HCT116 (cell line): ENCODE data around the gene SPX. TPM values are rescaled to one million over a fixed set of nuclear protein-coding genes. Genes with fewer than 3 reads are reported as not detected.
A peak's percentile ranks its signal among the peaks of the same experiment; 100 is the strongest.

ENCODE experiments used
- ATAC-seq: fragments of 200-7000 bp; cut with Tn5 transposase; 2 replicates; pipeline ENCODE4 v1.9.1; 2020; ENCODE audit warnings: mild to moderate bottlenecking, moderate library complexity
- BruUV-seq: library from RNA; stranded (reverse); fragments of 400-500 nt; replicated peaks from 2 replicates; lab custom pipeline; 2021; lab: Mats Ljungman, UMichigan
- CTCF ChIA-PET: fragments of 300-600 bp; sonication (Branson Sonifier 250); formaldehyde crosslinking; loops from one replicate; lab custom pipeline; 2021; ENCODE audit warnings: antibody characterized with exemption; lab: Charles Lee
- POLR2A ChIA-PET: fragments of 300-600, 350-600 bp; sonication (Branson Sonifier 250); formaldehyde crosslinking; loops from one replicate; lab custom pipeline; 2021; ENCODE audit warnings: antibody characterized with exemption; lab: Charles Lee
- RAD21 ChIA-PET, 2 experiments: fragments of 300-600 bp; sonication (Branson Sonifier 250); formaldehyde crosslinking; loops; one replicate each; lab custom pipeline; 2023; ENCODE audit warnings: low total read pairs in 2 of 2; ENCODE audit not compliant: uncharacterized antibody in 2 of 2, unreplicated experiment in 2 of 2, low non-redundant PET in 1 of 2; lab: Charles Lee
- DNase-seq: peaks from one replicate; pipeline ENCODE4 v3.0.0-alpha.2; 2010; ENCODE audit warnings: low read depth, low spot score
- H2AFZ ChIP-seq: fragments of 200-600 bp; shearing (Covaris generic), sonication (generic); 2 replicates; pipeline ENCODE4 v1.6.1; 2017; ENCODE audit warnings: low read depth, mixed run types, mixed read lengths, antibody characterized with exemption, low read length; ENCODE audit not compliant: poor library complexity, severe bottlenecking
- H3K27ac ChIP-seq: 2 replicates; pipeline ENCODE4 v1.5.1; 2012; ENCODE audit warnings: low read depth, low read length
- H3K27me3 ChIP-seq: fragments of 200-600 bp; sonication (generic); 2 replicates; pipeline ENCODE4 v1.6.1; 2016; ENCODE audit warnings: mixed run types, low read length, mixed read lengths; ENCODE audit not compliant: insufficient read depth
- H3K36me3 ChIP-seq, 2 experiments: fragments of 200-500 bp in 1 of 2; fragments of 200-600 bp in 1 of 2; sonication (Bioruptor generic) in 1 of 2; sonication (generic) in 1 of 2; 2 replicates each; pipeline versions ENCODE4 v1.5.1 to v1.6.1; 2014 to 2016; ENCODE audit warnings: low read length in 2 of 2, inconsistent platforms in 1 of 2, mixed read lengths in 1 of 2, mixed run types in 1 of 2; ENCODE audit not compliant: insufficient read depth in 2 of 2, control insufficient read depth in 1 of 2
- H3K4me1 ChIP-seq, 2 experiments: fragments of 200-600 bp in 1 of 2; sonication (generic) in 1 of 2; 2 replicates each; pipeline versions ENCODE4 v1.5.1 to v1.6.1; 2012 to 2017; ENCODE audit warnings: low read length in 2 of 2, inconsistent platforms in 1 of 2, mild to moderate bottlenecking in 1 of 2, mixed read lengths in 1 of 2, mixed run types in 1 of 2, moderate library complexity in 1 of 2; ENCODE audit not compliant: insufficient read depth in 2 of 2, control insufficient read depth in 1 of 2
- H3K4me2 ChIP-seq: fragments of 200-600 bp; sonication (generic); 2 replicates; pipeline ENCODE4 v1.6.1; 2017; ENCODE audit warnings: mixed run types, low read length, mixed read lengths
- H3K4me3 ChIP-seq, 2 experiments: fragments of 200-600 bp in 1 of 2; sonication (generic) in 1 of 2; replicated peaks in 1 of 2; 2 replicates each; pipeline ENCODE4 v1.5.1; 2011 to 2016; ENCODE audit warnings: low read length in 2 of 2, control low read depth in 1 of 2, low read depth in 1 of 2, mild to moderate bottlenecking in 1 of 2, mixed read lengths in 1 of 2, mixed run types in 1 of 2
- H3K79me2 ChIP-seq: fragments of 200-600 bp; sonication (generic); 2 replicates; pipeline ENCODE4 v1.6.1; 2017; ENCODE audit warnings: mild to moderate bottlenecking, mixed run types, low read length, moderate library complexity, mixed read lengths; ENCODE audit not compliant: insufficient read depth
- H3K9ac ChIP-seq: fragments of 200-600 bp; sonication (generic); 2 replicates; pipeline ENCODE4 v1.6.1; 2016; ENCODE audit warnings: low read length, mixed read lengths
- H3K9me2 ChIP-seq: fragments of 200-600 bp; sonication (generic), shearing (Covaris generic); 2 replicates; pipeline ENCODE4 v1.6.1; 2017; ENCODE audit warnings: mixed run types, mild to moderate bottlenecking, moderate library complexity; ENCODE audit not compliant: insufficient read depth
- H3K9me3 ChIP-seq, 2 experiments: fragments of 200-500 bp in 1 of 2; fragments of 200-600 bp in 1 of 2; sonication (Bioruptor generic) in 1 of 2; sonication (generic) in 1 of 2; 2 replicates each; pipeline ENCODE4 v1.6.1; 2014 to 2017; ENCODE audit warnings: low read length in 2 of 2, mixed read lengths in 2 of 2, inconsistent platforms in 1 of 2, low read depth in 1 of 2, mild to moderate bottlenecking in 1 of 2, mixed run types in 1 of 2, moderate library complexity in 1 of 2; ENCODE audit not compliant: control insufficient read depth in 1 of 2, insufficient read depth in 1 of 2
- H4K20me1 ChIP-seq: fragments of 200-600 bp; sonication (generic), shearing (Covaris generic); 2 replicates; pipeline ENCODE4 v1.6.1; 2017; ENCODE audit warnings: mixed run types, mild to moderate bottlenecking, moderate library complexity; ENCODE audit not compliant: insufficient read depth
- ATF3 ChIP-seq: IDR thresholded peaks from 2 replicates; pipeline ENCODE4 v1.6.1; 2012
- CBX3 ChIP-seq: IDR thresholded peaks from 2 replicates; pipeline ENCODE4 v1.6.1; 2012; ENCODE audit warnings: low read depth
- EGR1 ChIP-seq: IDR thresholded peaks from 2 replicates; pipeline ENCODE4 v1.6.1; 2012; ENCODE audit warnings: low read depth
- ELF1 ChIP-seq: IDR thresholded peaks from 2 replicates; pipeline ENCODE4 v1.6.1; 2012; ENCODE audit warnings: low read depth, borderline replicate concordance
- EZH2 ChIP-seq: fragments of 200-600 bp; sonication (generic); IDR thresholded peaks from 2 replicates; pipeline ENCODE4 v1.6.1; 2017; ENCODE audit warnings: antibody characterized with exemption, mixed run types
- EZH2phosphoT487 ChIP-seq: fragments of 200-600 bp; IDR thresholded peaks from 2 replicates; pipeline ENCODE4 v1.6.1; 2018; ENCODE audit warnings: antibody characterized with exemption, borderline replicate concordance
- JUND ChIP-seq: IDR thresholded peaks from 2 replicates; pipeline ENCODE4 v1.6.1; 2012
- MAX ChIP-seq: IDR thresholded peaks from 2 replicates; pipeline ENCODE4 v1.6.1; 2012
- POLR2AphosphoS5 ChIP-seq: IDR thresholded peaks from 2 replicates; pipeline ENCODE4 v1.6.1; 2011; ENCODE audit warnings: mild to moderate bottlenecking, low read depth, low read length, moderate library complexity
- REST ChIP-seq: IDR thresholded peaks from 2 replicates; pipeline ENCODE4 v1.6.1; 2012; ENCODE audit warnings: low read depth
- SIN3A ChIP-seq: IDR thresholded peaks from 2 replicates; pipeline ENCODE4 v1.6.1; 2012; ENCODE audit warnings: low read depth
- SP1 ChIP-seq: IDR thresholded peaks from 2 replicates; pipeline ENCODE4 v1.6.1; 2012; ENCODE audit warnings: low read depth
- SRF ChIP-seq: IDR thresholded peaks from 2 replicates; pipeline ENCODE4 v1.6.1; 2012; ENCODE audit warnings: low read depth
- YY1 ChIP-seq: IDR thresholded peaks from 2 replicates; pipeline ENCODE4 v1.6.1; 2011; ENCODE audit warnings: low read length, low read depth, moderate library complexity, mild to moderate bottlenecking; ENCODE audit not compliant: insufficient replicate concordance; ENCODE audit errors: extremely low read depth
- ZBTB33 ChIP-seq: IDR thresholded peaks from 2 replicates; pipeline ENCODE4 v1.6.1; 2011; ENCODE audit warnings: mild to moderate bottlenecking, low read length, moderate library complexity; ENCODE audit not compliant: insufficient replicate concordance; ENCODE audit errors: extremely low read depth
- ZFX ChIP-seq: fragments of 450-650 bp; IDR thresholded peaks from 2 replicates; pipeline ENCODE4 v1.6.1; 2017
- ZNF274 ChIP-seq: fragments of 200-500 bp; sonication (Bioruptor generic); IDR thresholded peaks from 2 replicates; pipeline ENCODE4 v1.6.1; 2014; ENCODE audit warnings: mild to moderate bottlenecking, low read depth, low read length, inconsistent platforms
- intact Hi-C: fragments of 100-400 bp; cut with micrococcal nuclease; formaldehyde crosslinking; loops from 2 replicates; pipeline ENCODE4 v1.10.0; 2022
- total RNA-seq: library from RNA; stranded (reverse); gene quantifications from one replicate; pipeline ENCODE4 v1.2.1, GENCODE V29; 2021; ENCODE audit not compliant: unreplicated experiment

The SPX gene
- total RNA-seq, 1 experiment from 2014 or later, result 0.76 TPM

GRCh38 chr12:21501258-21502163, 24.6 kb upstream of the SPX start, which contains the start of the genes GOLT1B and RECQL:
Gene GOLT1B, plus strand, starts transcription at chr12:21501789. Its CDS starts 135 bp downstream, at chr12:21501924.
Gene RECQL, minus strand, starts transcription at chr12:21501635. Its CDS starts 2,065 bp downstream, at chr12:21499570.
- Histone ChIP-seq H2AFZ (peak within 1 kb of the TSS; percentile 31), H3K36me3 (no peaks in the 10 kb centered on the region; a peak in 1 of 4 replicates), H3K4me3 (peak within 1 kb of the TSS; percentile 81 to 94), H3K27ac (peak within 1 kb of the TSS; percentile 62), H3K4me1 (peaks cover 13 to 19% of the 10 kb centered on the region in 2 experiments; a peak in 3 of 4 replicates), H3K9me2 (no peaks in the 10 kb centered on the region), H3K79me2 (peaks cover 60% of the 10 kb centered on the region), H3K27me3 (no peaks in the 10 kb centered on the region), H3K4me2 (peak within 1 kb of the TSS; percentile 81), H3K9ac (peak within 1 kb of the TSS; percentile 93), H3K9me3 (no peaks in the 10 kb centered on the region), H4K20me1 (no peaks in the 10 kb centered on the region)
- ChIA-PET CTCF (no interaction called here), RAD21 (no interaction called here), POLR2A (no interaction called here)
- DNase-seq, result peak; percentile 96
- intact Hi-C loops, result no loop called here
- ATAC-seq, result peak; percentile 91
- no TSS peak for BruUV-seq
- TF ChIP-seq SP1, result peak; percentile 99
- no peak for TF ChIP-seq JUND
- TF ChIP-seq POLR2AphosphoS5, result peak; percentile 78
- no peak for TF ChIP-seq ZNF274
- 0 out of 2 replicates have a peak, but pooled peaks have one; percentile 32 for TF ChIP-seq SRF
- peak; percentile 94 for TF ChIP-seq MAX
- peak; percentile 82 for TF ChIP-seq CBX3
- peak; percentile 60; the same call in 1 of the 2 replicates for TF ChIP-seq EGR1
- TF ChIP-seq ELF1, result peak; percentile 95
- no peak for TF ChIP-seq ZBTB33
- TF ChIP-seq REST, result no peak
- no peak for TF ChIP-seq EZH2phosphoT487
- TF ChIP-seq YY1, result peak; percentile 67
- TF ChIP-seq ATF3, result no peak
- TF ChIP-seq ZFX, result peak; percentile 40; the same call in 1 of the 2 replicates
- peak; percentile 97 for TF ChIP-seq SIN3A
- no peak for TF ChIP-seq EZH2
